Measurements from ENCODE around the gene SLBP. TPM values are rescaled to one million over a fixed set of nuclear protein-coding genes. Genes with fewer than 3 reads are reported as not detected.
"Not testable (repeated sequence)": the region's sequence is repeated elsewhere in the genome, so short reads cannot be mapped to it uniquely, and the experiment has no call there.

Gene SLBP
- polyA plus RNA-seq, 4 donors, result 92.6 to 105 (median 102) TPM

DNA sequence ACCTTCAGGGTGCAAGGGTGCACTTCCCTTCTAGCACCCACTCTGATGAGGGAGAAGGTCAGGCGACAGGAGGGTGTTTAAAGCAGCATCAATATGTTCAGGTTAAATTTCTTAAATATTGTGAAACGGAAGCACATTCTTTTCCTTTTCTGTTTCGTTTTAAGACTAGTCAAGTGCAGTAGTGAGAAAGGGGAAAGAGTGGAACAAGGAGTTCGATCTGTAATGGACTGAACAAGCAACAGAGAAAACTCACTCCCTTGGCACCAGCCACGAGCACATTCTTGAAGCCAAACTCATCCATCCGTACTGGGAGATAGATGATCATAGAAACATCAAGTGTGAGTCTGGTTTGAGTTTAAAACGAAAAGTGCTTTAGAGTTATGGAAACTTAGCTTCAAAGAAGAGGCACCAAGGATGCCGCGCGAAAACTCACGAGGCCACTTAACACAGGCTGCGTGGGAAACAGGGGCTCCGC lies 28.8 kb downstream of the SLBP start:
- DNase-seq (ENCODE audit: low read depth in 4 of 4, low spot score in 3 of 4), result no peak

DNA sequence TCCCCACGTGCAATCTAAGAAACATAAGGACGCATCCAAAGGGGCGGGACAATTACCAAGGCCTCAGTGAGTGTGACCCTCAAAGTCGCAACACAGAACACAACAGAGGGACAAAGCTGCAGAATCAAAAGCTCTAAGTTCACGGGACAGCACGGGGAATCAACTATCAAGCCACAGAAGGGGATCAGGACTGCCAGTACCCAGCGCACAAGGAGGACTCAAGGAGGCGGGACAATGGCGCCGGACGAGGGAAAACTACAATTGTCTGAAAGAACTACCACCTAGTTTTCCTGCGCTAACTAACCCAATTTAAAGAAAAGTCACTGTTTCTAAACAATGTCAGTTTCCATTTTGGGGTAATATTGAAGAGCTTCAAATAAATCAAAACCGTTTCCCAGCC lies 29.3 kb downstream of the SLBP start:
- no peak for DNase-seq (ENCODE audit: low read depth in 4 of 4, low spot score in 3 of 4)

GRCh38 chr4:1678244-1678643 lies 33.9 kb downstream of the SLBP start:
- DNase-seq (ENCODE audit: low read depth in 4 of 4, low spot score in 3 of 4), result no peak

DNA sequence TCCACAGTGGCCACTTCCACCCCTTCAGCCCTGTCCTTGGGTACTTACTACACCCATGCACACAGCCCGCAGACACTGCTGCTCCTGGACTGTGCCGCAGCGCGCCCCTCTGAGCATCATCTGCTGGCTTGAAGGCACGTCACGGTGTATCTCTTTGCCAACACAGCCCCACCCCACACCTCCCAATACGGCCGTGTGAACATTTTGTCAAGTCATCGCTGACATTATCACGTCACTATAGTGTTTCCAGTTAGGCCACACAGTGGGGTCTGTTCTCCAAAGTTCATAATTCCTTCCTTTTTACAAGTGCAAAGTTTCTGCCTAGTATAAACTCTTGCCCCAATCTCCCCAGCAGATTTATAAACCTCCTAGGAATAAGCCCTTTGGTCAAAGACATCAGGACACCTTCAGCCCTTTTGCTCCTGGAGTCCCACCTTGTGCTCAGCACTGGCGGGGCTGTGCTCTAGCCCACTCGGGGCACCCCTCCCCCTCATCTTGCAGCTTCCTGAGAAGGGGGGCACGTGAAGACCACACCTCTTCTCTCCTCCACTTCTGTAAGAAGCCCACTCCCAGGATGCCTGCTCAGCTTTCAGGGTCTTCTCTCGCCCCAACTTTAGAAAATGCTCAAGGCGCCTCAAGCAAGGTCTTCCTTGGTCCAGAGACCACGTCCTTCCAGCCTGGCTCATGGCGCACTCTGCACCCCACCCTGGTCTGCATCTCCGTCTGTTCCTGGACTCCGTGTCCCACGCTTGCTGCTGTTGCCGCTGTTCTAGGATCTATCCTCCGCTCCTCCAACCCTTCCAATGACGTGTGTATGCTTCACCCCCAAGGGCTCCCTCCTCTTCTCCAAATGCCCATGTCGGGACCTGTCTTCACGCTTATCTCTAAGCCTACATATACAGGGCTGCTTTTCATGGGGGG lies 35.3 kb downstream of the SLBP start:
- DNase-seq (ENCODE audit: low read depth in 4 of 4, low spot score in 3 of 4), result no peak

DNA sequence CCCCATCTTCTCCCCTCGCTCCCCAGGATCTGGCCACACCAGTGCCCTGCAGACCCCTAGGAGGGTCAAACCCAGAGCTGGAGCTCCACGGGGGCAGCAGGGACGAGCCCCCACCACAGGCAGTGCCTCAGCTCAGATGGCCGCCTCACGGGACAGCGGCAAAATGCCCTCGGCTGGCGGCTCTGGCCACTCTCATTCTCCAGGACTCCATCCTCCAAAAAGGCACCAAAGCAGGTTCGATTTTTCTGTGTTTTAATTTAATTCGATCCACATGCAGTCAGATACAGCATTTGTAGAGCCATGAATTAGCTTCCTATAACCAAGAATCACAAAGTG lies 36.3 kb downstream of the SLBP start:
- no peak for DNase-seq (ENCODE audit: low read depth in 4 of 4, low spot score in 3 of 4)

DNA sequence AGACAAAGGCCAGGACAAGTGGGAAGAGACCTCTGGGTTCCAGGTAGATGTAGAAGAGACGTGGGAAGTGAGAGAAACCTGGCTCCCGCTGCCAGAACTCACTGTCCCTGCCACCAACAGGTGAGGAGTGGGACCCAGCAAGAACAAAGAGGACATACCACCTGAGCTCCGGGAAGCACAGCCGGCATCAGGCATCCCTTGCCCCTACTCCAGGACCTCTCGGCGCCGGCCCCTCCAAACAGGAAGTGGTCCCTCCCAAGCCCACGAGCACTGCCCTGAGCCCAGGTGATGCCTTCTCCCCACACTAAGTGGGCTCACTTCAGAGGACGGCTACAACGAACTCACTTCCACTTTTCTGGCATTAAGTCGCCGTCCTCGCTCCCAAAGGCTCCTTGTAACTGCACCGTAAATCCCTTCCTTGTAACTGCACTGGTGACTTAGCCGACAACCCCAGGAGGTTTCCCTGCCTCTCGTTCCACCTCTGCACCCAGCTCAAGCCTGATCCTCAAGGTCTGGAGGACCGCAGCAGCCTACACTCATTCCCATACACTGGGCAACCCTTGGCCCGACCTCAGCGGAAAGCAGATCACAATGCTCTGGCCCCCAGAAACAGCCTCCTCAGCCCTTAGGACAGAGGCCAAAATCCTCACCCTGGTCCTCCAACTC lies 36.9 kb downstream of the SLBP start:
- no peak for DNase-seq (ENCODE audit: low read depth in 4 of 4, low spot score in 3 of 4)

- no peak for DNase-seq (ENCODE audit: low read depth in 4 of 4, low spot score in 3 of 4)
Observed at GRCh38 chr4:1674682-1675081, 37.4 kb downstream of the SLBP start.

DNA sequence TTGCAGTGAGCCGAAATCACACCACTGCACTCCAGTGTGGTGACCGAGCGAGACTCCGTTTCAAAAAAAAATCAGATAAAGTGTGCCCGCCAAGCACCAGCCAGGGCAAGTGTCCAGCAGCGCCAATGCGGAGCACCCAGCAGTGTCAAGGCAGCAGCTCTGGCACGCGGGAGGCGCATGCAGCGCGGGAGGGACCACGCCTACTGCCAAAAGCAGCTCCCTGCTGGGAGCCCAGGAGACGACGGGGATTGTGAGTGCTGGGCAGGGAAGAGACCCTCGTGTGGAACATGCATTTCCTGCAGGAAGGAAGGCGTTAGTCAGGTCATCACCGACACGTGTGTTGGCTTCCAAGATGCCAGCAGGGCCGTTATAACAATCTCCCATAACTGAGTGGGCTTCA lies 38.4 kb downstream of the SLBP start:
- no peak for DNase-seq (ENCODE audit: low read depth in 4 of 4, low spot score in 3 of 4)

GRCh38 chr4:1671011-1671410 lies 41.1 kb downstream of the SLBP start:
- not testable (repeated sequence) for DNase-seq (ENCODE audit: low read depth in 4 of 4, low spot score in 3 of 4)

- DNase-seq (ENCODE audit: low read depth in 4 of 4, low spot score in 3 of 4), result no peak
Observed at GRCh38 chr4:1670279-1670678, 41.8 kb downstream of the SLBP start.

- DNase-seq (ENCODE audit: low read depth in 4 of 4, low spot score in 3 of 4), result no peak
Observed at GRCh38 chr4:1669850-1670249, 42.3 kb downstream of the SLBP start.

- DNase-seq (ENCODE audit: low read depth in 4 of 4, low spot score in 3 of 4), result no peak
Observed at GRCh38 chr4:1669270-1669669, 42.8 kb downstream of the SLBP start.

DNA sequence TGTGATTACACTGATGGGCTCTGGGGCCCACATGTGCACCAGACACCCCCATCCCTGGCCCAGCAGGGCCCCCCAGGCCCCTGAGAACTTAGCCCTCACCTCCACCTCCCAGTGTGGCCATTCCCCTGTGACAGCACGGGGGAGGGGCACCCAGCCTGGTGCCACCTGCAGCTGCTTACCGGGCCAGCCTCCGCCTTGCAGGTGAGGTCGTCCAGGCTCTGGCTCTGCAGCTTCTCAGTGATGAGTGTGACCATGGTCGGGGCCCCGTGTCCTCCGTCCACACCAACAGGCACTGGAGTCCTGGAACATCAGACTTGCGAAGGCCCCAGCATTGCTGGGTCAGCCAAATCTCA lies 43.7 kb downstream of the SLBP start:
- no peak for DNase-seq (ENCODE audit: low read depth in 4 of 4, low spot score in 3 of 4)

DNA sequence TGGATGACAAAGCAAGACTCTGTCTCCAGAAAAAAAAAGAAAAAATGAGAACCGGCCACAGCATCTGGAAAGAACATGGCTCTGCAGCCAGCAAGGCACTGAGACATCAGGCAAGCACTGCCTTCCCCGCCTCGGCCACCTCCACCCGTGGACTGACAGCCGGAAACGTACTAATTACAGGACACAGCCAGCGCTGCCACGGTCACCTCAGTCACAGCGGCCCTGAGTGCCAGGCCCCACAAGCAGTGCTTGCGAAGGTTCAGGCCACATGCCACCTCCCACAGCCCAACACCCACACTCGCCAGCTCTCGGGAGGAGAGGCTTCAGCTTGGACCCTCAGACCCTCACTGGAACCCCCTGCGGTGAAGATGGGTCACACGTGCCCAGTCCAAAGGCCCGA lies 44.8 kb downstream of the SLBP start:
- DNase-seq (ENCODE audit: low read depth in 4 of 4, low spot score in 3 of 4), result no peak

- DNase-seq (ENCODE audit: low read depth in 4 of 4, low spot score in 3 of 4), result no peak
Observed at GRCh38 chr4:1666391-1666790, 45.7 kb downstream of the SLBP start.

GRCh38 chr4:1664141-1664540 lies 48.0 kb downstream of the SLBP start:
- DNase-seq (ENCODE audit: low read depth in 4 of 4, low spot score in 3 of 4), result no peak

DNA sequence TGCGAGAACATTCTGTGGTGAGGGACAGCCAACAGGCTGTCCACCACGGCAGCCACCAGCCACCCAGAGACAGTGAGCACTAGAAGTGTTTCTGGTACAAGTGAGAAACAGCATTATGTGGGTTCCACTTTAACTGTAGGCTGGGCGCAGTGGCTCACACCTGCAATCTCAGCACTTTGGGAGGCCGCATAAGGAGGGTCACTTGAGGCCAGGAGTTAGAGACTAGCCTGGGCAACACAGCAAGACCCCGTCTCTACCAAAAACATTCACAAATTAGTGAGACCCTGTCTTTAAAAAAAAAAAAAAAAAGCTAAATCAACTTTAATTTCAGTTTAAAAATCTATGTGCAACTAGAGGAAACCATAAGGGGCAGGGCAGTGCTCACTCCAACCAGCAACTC lies 48.6 kb downstream of the SLBP start:
- DNase-seq (ENCODE audit: low read depth in 4 of 4, low spot score in 3 of 4), result no peak

GRCh38 chr4:1661695-1662094 lies 50.4 kb downstream of the SLBP start:
- DNase-seq (ENCODE audit: low read depth in 4 of 4, low spot score in 3 of 4), result no peak

GRCh38 chr4:1660948-1661677 lies 51.0 kb downstream of the SLBP start:
- no peak for DNase-seq (ENCODE audit: low read depth in 4 of 4, low spot score in 3 of 4)

GRCh38 chr4:1659104-1660043 lies 52.7 kb downstream of the SLBP start:
- no peak for DNase-seq (ENCODE audit: low read depth in 4 of 4, low spot score in 3 of 4)
